BJ (cell line): ENCODE results near the gene TMEM272. TPM values are rescaled to one million over a fixed set of nuclear protein-coding genes. Genes with fewer than 3 reads are reported as not detected.

Experiments used
- CTCF ChIA-PET: fragments of 350-600 bp; formaldehyde crosslinking; extraction: SDS; loops from one replicate; lab custom pipeline; 2021; ENCODE audit warnings: antibody characterized with exemption, inconsistent platforms; lab: Yijun Ruan, JAX
- POLR2A ChIA-PET: fragments of 300-600 bp; sonication (Branson Sonifier 250); formaldehyde crosslinking; extraction: SDS; loops from one replicate; lab custom pipeline; 2021; ENCODE audit warnings: antibody characterized with exemption; lab: Charles Lee
- DNase-seq: peaks from one replicate; pipeline ENCODE4 v3.0.0-alpha.2; 2011; ENCODE audit warnings: low read depth
- H3K27me3 ChIP-seq: 2 replicates; pipeline ENCODE4 v1.6.0; 2011; ENCODE audit warnings: low read length; ENCODE audit not compliant: control insufficient read depth, insufficient read depth
- H3K36me3 ChIP-seq: 2 replicates; pipeline ENCODE4 v1.5.1; 2011; ENCODE audit warnings: low read length; ENCODE audit not compliant: control insufficient read depth, insufficient read depth
- H3K4me3 ChIP-seq: 2 replicates; pipeline ENCODE4 v1.5.1; 2011; ENCODE audit warnings: low read depth, mild to moderate bottlenecking, control low read depth, low read length
- polyA plus RNA-seq: library from polyadenylated mRNA; depleted of rRNA; stranded (reverse); fragments of >200 nt; gene quantifications from 2 replicates; pipeline ENCODE4 v1.2.3, GENCODE V29; 2011; rRNA removed
- TF ChIP-seq, protein P1 (sequence below): IDR thresholded peaks from 2 replicates; pipeline ENCODE4 v1.5.1; 2011; ENCODE audit warnings: low read depth, mild to moderate bottlenecking, control low read depth, inconsistent platforms, low read length, moderate library complexity; ENCODE audit not compliant: insufficient read depth

Gene TMEM272
- polyA plus RNA-seq, 1 experiment: not detected

DNA sequence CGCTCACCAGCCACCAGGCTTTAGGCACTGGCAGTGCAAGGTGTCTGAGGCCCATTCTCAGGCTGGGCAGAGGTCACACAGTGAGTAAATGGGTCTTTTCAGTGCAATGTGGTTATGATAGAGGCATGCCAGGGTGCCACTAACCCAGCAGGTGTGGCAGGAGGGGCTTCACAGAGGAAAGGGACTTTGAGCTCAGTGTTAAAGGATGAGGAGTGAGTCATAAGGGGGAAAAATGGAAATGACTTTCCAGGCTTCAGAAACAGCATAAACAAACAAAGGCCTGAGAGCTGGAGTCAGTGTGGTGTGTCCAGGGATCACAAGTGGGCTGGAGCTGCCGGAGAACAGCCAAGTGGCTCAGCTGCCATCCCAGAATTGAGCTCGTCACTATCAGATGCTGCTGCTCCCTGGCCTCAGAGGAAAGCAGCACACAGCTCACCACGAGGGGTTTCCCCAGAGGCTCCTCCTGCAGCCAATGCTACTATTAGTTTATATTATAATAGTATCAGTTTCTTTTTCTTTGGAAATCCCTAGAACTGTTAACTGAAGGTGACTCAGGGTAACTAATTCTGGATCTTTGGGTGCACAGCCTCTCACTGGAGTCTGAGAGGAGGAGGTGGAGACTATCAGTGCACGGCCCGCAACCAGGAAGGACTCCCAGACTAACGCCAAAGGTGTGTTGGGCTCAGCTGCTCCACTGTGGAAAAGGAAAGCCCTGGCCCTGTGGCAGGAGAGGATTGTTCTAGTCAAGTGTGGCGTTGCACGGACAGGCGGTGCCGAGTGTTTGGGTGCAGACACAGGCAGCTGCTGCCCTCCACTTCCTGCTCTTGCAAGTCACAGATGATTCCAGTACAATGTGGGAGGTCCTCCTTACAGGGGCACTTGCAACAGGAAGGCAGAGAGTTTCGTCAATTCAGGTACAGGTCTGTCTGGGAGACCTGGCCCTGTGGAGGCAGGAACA is 80.5 kb downstream of the TMEM272 start:
- Histone ChIP-seq H3K4me3 (no peak overlapping the region), H3K36me3 (0 out of 2 replicates have a peak, but pooled peaks cover 1% of the 10 kb centered on the region), H3K27me3 (no peaks in the 10 kb centered on the region)
- CTCF ChIA-PET: interaction anchor here (1.0 to 1.5 kb wide), 3 partner anchors 10 to 358 kb away, joined by 3 to 5 read pairs (median 3); no protein-coding TSS in a partner anchor
- no peak for DNase-seq
- POLR2A ChIA-PET: interaction anchor here (0.5 kb wide), 1 partner anchor 24 kb away, joined by 3 read pairs; no protein-coding TSS in a partner anchor
- TF ChIP-seq, protein P1, sequence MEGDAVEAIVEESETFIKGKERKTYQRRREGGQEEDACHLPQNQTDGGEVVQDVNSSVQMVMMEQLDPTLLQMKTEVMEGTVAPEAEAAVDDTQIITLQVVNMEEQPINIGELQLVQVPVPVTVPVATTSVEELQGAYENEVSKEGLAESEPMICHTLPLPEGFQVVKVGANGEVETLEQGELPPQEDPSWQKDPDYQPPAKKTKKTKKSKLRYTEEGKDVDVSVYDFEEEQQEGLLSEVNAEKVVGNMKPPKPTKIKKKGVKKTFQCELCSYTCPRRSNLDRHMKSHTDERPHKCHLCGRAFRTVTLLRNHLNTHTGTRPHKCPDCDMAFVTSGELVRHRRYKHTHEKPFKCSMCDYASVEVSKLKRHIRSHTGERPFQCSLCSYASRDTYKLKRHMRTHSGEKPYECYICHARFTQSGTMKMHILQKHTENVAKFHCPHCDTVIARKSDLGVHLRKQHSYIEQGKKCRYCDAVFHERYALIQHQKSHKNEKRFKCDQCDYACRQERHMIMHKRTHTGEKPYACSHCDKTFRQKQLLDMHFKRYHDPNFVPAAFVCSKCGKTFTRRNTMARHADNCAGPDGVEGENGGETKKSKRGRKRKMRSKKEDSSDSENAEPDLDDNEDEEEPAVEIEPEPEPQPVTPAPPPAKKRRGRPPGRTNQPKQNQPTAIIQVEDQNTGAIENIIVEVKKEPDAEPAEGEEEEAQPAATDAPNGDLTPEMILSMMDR: no peak

DNA sequence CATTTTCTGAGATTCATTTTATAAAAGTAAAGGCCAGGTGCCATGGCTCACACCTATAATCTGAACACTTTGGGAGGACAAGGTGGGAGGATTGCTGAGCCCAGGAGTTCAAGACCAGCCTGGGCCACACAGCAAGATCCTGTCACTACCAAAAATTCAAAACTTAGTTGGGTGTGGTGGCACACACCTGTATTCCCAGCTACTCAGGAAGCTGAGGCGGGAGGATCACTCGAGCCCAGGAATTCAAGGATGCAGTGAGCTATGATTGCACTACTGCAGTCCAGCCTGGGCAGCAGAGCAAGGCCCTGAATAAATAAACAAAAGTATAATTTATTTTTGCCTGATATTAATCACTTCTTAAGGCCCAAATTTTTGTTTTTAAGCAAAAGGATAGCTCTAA is 81.5 kb downstream of the TMEM272 start:
- Histone ChIP-seq H3K4me3 (no peak overlapping the region), H3K27me3 (no peaks in the 10 kb centered on the region), H3K36me3 (0 out of 2 replicates have a peak, but pooled peaks cover 1% of the 10 kb centered on the region)
- no peak for DNase-seq
- TF ChIP-seq, protein P1: no peak
- ChIA-PET POLR2A (no interaction called here), CTCF (interaction anchor here (1.5 kb wide), 1 partner anchor 17 kb away, joined by 3 read pairs; no protein-coding TSS in a partner anchor)

Other genes starting within 250 kb of the TMEM272 start
- gene DHRS12, start 41.0 kb downstream of the TMEM272 start, polyA plus RNA-seq: 5.6 and 6.5 TPM in 2 replicates
- not detected in 2 replicates for gene CCDC70, start 16.8 kb upstream of the TMEM272 start, polyA plus RNA-seq
- gene ATP7B, start 166.3 kb upstream of the TMEM272 start, polyA plus RNA-seq: 1.9 and 2.5 TPM in 2 replicates
- 6.2 and 16.3 TPM in 2 replicates for gene ALG11, start 167.2 kb upstream of the TMEM272 start, polyA plus RNA-seq
- gene UTP14C, start 179.5 kb upstream of the TMEM272 start, polyA plus RNA-seq: 8.9 and 15.9 TPM in 2 replicates